WI38 (cell line): ENCODE data around the gene BEST2.

Experiments
- H3K4me3 ChIP-seq: 2 replicates; pipeline ENCODE4 v1.5.1; 2011; ENCODE audit warnings: low read depth, mild to moderate bottlenecking, control low read depth, low read length
- CTCF ChIP-seq: IDR thresholded peaks from 2 replicates; pipeline ENCODE4 v1.5.1; 2012; ENCODE audit warnings: low read depth, mild to moderate bottlenecking, control low read depth, low read length

The BEST2 gene

DNA sequence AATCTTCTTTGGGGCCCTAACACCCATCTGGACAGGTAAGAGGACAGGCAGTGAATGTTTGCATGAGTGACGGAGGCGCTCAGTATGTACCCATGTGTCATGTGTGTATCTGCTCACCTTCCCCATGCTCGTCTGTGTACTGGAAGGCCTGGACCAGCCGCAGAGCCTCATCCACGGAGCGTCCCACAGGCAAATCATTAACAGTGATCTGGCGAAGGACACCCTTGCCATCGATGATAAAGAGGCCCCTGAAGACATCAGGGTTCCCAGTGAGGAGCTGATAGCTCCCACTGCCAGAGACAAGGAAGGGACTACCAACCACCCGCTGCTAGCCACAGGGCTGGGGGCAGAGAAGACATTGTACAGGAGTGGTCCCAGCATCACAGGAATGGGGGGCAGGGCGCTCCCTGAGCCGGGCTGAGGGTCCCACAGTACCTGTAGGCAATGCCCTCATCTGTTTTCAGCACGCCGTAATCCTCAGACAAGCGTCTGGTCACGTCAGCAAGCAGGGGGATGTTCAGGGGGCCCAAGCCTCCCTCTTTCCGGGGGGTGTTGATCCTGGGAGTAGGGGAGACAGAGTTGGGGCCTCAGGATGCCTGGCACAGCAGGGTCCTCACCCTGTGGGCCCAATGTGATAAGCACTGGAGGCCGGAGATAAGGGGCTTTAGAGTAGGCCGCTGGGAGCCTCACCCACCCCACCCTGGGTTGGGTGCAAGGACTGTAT lies 48.3 kb downstream of the BEST2 start:
- TF ChIP-seq CTCF, result no peak
- no peak overlapping the region for H3K4me3 ChIP-seq

- peak overlapping the region; percentile 81 for H3K4me3 ChIP-seq
- no peak for TF ChIP-seq CTCF
These were observed 48.8 kb downstream of the BEST2 start for GRCh38 chr19:12800466-12800770.

DNA sequence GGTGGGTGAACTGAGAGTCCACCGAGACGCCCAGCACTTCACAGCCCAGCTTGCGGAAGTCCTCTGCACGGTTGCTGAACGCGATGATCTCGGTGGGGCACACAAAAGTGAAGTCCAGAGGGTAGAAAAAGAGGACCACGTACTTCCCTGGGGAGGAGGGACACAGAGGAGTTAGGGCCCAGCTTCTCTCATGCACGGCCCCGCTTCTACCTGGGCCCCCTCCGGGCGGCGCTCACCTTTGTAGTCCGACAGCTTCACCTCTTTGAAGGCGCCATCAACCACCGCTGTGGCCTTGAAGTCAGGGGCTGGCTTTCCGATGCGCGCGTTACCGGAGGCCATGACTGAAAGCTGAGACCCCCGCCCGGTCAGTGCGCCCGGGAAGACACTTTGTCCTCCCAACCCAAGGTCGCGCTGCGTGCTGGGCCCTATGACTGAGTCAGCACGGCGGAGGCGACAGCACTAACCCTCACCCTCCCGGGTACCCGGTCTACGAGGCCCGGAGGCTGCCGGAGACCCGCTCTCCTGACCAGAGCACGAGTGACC lies 49.4 kb downstream of the BEST2 start:
- H3K4me3 ChIP-seq, result peak overlapping the region; percentile 81
- no peak for TF ChIP-seq CTCF

GRCh38 chr19:12801466-12802266 lies 50.1 kb downstream of the BEST2 start, which contains the start of the genes PRDX2 and THSD8:
Gene PRDX2, minus strand, starts transcription at chr19:12801800. Its CDS starts 539 bp downstream, at chr19:12801261.
Gene THSD8, plus strand, starts transcription at chr19:12802069. Its CDS starts 3 bp downstream, at chr19:12802072.
- no peak for TF ChIP-seq CTCF
- peak within 1 kb of the TSS; percentile 81 for H3K4me3 ChIP-seq

- H3K4me3 ChIP-seq, result peak overlapping the region; percentile 81
- TF ChIP-seq CTCF, result no peak
These were observed 50.9 kb downstream of the BEST2 start for GRCh38 chr19:12802267-12803106.

- H3K4me3 ChIP-seq, result no peak overlapping the region
- TF ChIP-seq CTCF, result no peak
These were observed 52.5 kb downstream of the BEST2 start for GRCh38 chr19:12804051-12804450.
